OCI-LY1 (cell line): ENCODE results near the gene LVRN.

Source experiments
- H2AFZ ChIP-seq: fragments of 200-600 bp; sonication (generic), shearing (Covaris generic); 2 replicates; pipeline ENCODE4 v1.6.0; 2014; ENCODE audit warnings: antibody characterized with exemption, mild to moderate bottlenecking, low read length
- H3F3A ChIP-seq: fragments of 200-600 bp; sonication (generic), shearing (Covaris generic); 2 replicates; pipeline ENCODE4 v1.6.0; 2014; ENCODE audit warnings: mild to moderate bottlenecking, antibody characterized with exemption, low read length, moderate library complexity; ENCODE audit not compliant: insufficient read depth
- H3K27ac ChIP-seq: fragments of 200-600 bp; sonication (generic); 2 replicates; pipeline ENCODE4 v1.5.1; 2014; ENCODE audit warnings: low read length, mixed run types, mild to moderate bottlenecking, low read depth; ENCODE audit not compliant: poor library complexity, severe bottlenecking
- H3K27me3 ChIP-seq: fragments of 200-600 bp; sonication (generic); 2 replicates; pipeline ENCODE4 v1.6.0; 2014; ENCODE audit warnings: antibody characterized with exemption, mild to moderate bottlenecking, low read length, moderate library complexity; ENCODE audit not compliant: insufficient read depth
- H3K36me3 ChIP-seq: fragments of 200-600 bp; sonication (generic); 2 replicates; pipeline ENCODE4 v1.6.1; 2014; ENCODE audit warnings: mild to moderate bottlenecking, antibody characterized with exemption, low read length, moderate library complexity, mixed read lengths; ENCODE audit not compliant: insufficient read depth
- H3K4me1 ChIP-seq: fragments of 200-600 bp; sonication (generic); 2 replicates; pipeline ENCODE4 v1.5.1; 2014; ENCODE audit warnings: mild to moderate bottlenecking, low read length, moderate library complexity; ENCODE audit not compliant: insufficient read depth, severe bottlenecking
- H3K4me2 ChIP-seq: fragments of 200-600 bp; sonication (generic), shearing (Covaris generic); 2 replicates; pipeline ENCODE4 v1.6.1; 2014; ENCODE audit warnings: low read length
- H3K4me3 ChIP-seq: fragments of 200-600 bp; sonication (generic); 2 replicates; pipeline ENCODE4 v1.5.1; 2014; ENCODE audit warnings: low read length, low read depth, mild to moderate bottlenecking, mixed read lengths; ENCODE audit not compliant: poor library complexity, severe bottlenecking
- H3K79me2 ChIP-seq: fragments of 200-600 bp; shearing (Covaris generic); 2 replicates; pipeline ENCODE4 v1.6.1; 2016; ENCODE audit warnings: mixed run types, low read length, mixed read lengths; ENCODE audit not compliant: insufficient read depth
- H3K9ac ChIP-seq: fragments of 200-600 bp; sonication (generic), shearing (Covaris generic); 2 replicates; pipeline ENCODE4 v1.6.1; 2014; ENCODE audit warnings: mild to moderate bottlenecking, low read length, mixed read lengths
- H3K9me2 ChIP-seq: fragments of 200-600 bp; sonication (generic), shearing (Covaris generic); 2 replicates; pipeline ENCODE4 v1.6.1; 2014; ENCODE audit warnings: low read depth, mild to moderate bottlenecking, low read length, mixed read lengths
- H3K9me3 ChIP-seq: fragments of 200-600 bp; shearing (Covaris generic); 2 replicates; pipeline ENCODE4 v1.6.1; 2014; ENCODE audit warnings: low read length, mixed read lengths
- H4K20me1 ChIP-seq: fragments of 200-600 bp; sonication (generic), shearing (Covaris generic); 2 replicates; pipeline ENCODE4 v1.6.0; 2016; ENCODE audit warnings: mild to moderate bottlenecking, low read length; ENCODE audit not compliant: insufficient read depth
- CTCF ChIP-seq: fragments of 200-600 bp; sonication (generic), shearing (Covaris generic); IDR thresholded peaks from 2 replicates; pipeline ENCODE4 v1.5.1; 2017; ENCODE audit warnings: mild to moderate bottlenecking, antibody characterized with exemption, low read length, moderate library complexity, mixed read lengths
- EZH2 ChIP-seq: fragments of 200-600 bp; sonication (generic), shearing (Covaris generic); IDR thresholded peaks from 2 replicates; pipeline ENCODE4 v1.8.0; 2017; ENCODE audit warnings: borderline replicate concordance, mixed run types, mild to moderate bottlenecking, antibody characterized with exemption, low read length, moderate library complexity, mixed read lengths

The LVRN gene

DNA sequence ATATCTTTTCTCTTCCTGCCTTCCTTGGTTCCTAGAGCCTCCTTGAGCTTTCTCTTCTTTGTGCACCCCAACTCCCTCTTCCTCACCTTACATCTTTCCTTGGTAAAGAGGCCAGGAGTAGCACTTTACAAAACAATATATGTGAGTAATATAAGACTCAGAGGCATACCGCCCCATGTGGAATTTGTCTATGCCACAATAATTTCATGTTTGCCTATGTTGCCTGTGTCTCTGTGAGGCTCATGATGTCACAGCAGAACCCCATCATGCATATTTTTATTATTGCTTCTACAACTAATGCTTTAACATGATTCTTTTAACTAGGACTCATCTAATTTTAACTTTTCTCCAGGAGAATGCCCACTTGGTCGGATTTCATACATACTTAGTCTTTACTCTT, 15.0 kb upstream of the LVRN start:
- H3K79me2 ChIP-seq: no peaks in the 10 kb centered on the region
- no peaks in the 10 kb centered on the region for H3F3A ChIP-seq
- H3K9ac ChIP-seq: no peak overlapping the region
- no peak for TF ChIP-seq EZH2
- TF ChIP-seq CTCF: no peak
- H2AFZ ChIP-seq: no peak overlapping the region
- H3K36me3 ChIP-seq: no peaks in the 10 kb centered on the region
- no peak overlapping the region for H3K4me2 ChIP-seq
- H3K4me3 ChIP-seq: no peak overlapping the region
- no peaks in the 10 kb centered on the region for H3K4me1 ChIP-seq
- H4K20me1 ChIP-seq: no peaks in the 10 kb centered on the region
- H3K9me2 ChIP-seq: no peaks in the 10 kb centered on the region
- H3K9me3 ChIP-seq: no peaks in the 10 kb centered on the region
- H3K27ac ChIP-seq: no peak overlapping the region
- no peaks in the 10 kb centered on the region; the same call in 1 of the 2 replicates for H3K27me3 ChIP-seq

DNA sequence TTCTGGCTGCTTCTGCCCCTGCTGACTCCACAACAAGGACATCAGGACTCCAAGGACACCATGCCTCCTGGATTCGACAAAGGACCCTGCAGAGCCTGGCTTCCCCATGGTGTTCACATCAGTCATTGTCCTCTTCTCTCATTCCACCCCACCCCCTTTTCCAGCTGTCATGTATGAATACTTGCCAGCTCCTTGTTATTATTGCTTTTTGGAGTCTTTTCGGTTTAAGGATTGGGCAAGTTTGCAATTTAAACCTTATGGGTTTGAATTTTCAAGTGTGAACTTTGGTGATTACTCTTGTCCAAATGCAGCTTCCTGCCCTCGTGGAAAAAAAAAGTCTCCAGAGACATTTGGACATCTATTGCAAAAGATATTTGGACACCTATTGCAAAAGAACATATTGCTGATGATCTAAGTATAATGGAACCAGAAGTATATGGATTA, 14.2 kb upstream of the LVRN start:
- Histone ChIP-seq H2AFZ (no peak overlapping the region), H3K27me3 (no peaks in the 10 kb centered on the region; the same call in 1 of the 2 replicates), H3K9me3 (no peaks in the 10 kb centered on the region), H3K9ac (no peak overlapping the region), H4K20me1 (no peaks in the 10 kb centered on the region), H3F3A (no peaks in the 10 kb centered on the region), H3K4me2 (no peak overlapping the region), H3K9me2 (no peaks in the 10 kb centered on the region), H3K36me3 (no peaks in the 10 kb centered on the region), H3K27ac (no peak overlapping the region), H3K4me3 (no peak overlapping the region), H3K79me2 (no peaks in the 10 kb centered on the region), H3K4me1 (no peaks in the 10 kb centered on the region)
- TF ChIP-seq EZH2 (no peak), CTCF (no peak)

DNA sequence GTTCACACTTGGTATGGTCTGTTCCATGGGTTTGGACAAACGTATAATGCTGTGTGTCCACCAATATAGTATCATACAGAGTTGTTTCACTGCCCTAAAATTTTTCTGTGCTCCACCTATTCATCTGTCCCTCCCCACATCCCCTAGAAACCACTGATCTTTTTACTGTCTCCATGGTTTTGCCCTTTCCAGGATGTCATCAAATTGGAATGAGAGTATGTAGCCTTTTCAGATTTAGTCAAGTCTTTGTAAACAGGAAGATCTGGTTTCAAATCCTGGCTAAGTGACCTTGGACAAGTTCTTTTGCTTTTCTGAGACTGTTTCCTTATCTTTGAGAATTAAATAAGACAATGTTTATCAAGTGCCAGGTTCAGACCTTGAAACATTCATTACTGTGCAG, 13.2 kb upstream of the LVRN start:
- Histone ChIP-seq H3K9me2 (no peaks in the 10 kb centered on the region), H3K36me3 (no peaks in the 10 kb centered on the region), H4K20me1 (no peaks in the 10 kb centered on the region), H3K27me3 (no peaks in the 10 kb centered on the region; the same call in 1 of the 2 replicates), H3K4me2 (no peak overlapping the region), H3K9ac (no peak overlapping the region), H3K4me3 (no peak overlapping the region), H3K9me3 (no peaks in the 10 kb centered on the region), H3F3A (no peaks in the 10 kb centered on the region), H2AFZ (no peak overlapping the region), H3K79me2 (no peaks in the 10 kb centered on the region), H3K4me1 (no peaks in the 10 kb centered on the region), H3K27ac (no peak overlapping the region)
- TF ChIP-seq EZH2: no peak
- no peak for TF ChIP-seq CTCF
